K562 (cell line): ENCODE data around the gene PROK1. TPM values are rescaled to one million over a fixed set of nuclear protein-coding genes. Genes with fewer than 3 reads are reported as not detected.

Experiments used
- ARID2 ChIP-seq: fragments of 450-650 bp; IDR thresholded peaks from 2 replicates; pipeline ENCODE4 v1.6.1; 2017; ENCODE audit warnings: antibody characterized with exemption, mild to moderate bottlenecking
- CTCFL ChIP-seq: IDR thresholded peaks from 2 replicates; pipeline ENCODE4 v1.6.1; 2011; ENCODE audit warnings: borderline replicate concordance, low read depth, mild to moderate bottlenecking, moderate library complexity, low read length; ENCODE audit not compliant: insufficient read depth, poor library complexity, severe bottlenecking
- EP300 ChIP-seq: IDR thresholded peaks from 2 replicates; pipeline ENCODE4 v1.6.1; 2012; ENCODE audit warnings: low read length, improper control_type of control experiment
- FOXK2 ChIP-seq, 2 experiments: fragments of 450-650 bp; IDR thresholded peaks in 1 of 2; conservative IDR thresholded peaks in 1 of 2; 2 replicates each; pipeline ENCODE4 v1.6.1; 2016; ENCODE audit warnings: low read depth in 2 of 2, mild to moderate bottlenecking in 1 of 2
- HCFC1 ChIP-seq: IDR thresholded peaks from 2 replicates; pipeline ENCODE4 v1.6.1; 2012; ENCODE audit warnings: low read depth, low read length, improper control_type of control experiment
- HLTF ChIP-seq: fragments of 450-650 bp; IDR thresholded peaks from 2 replicates; pipeline ENCODE4 v1.6.1; 2016
- HSF4 ChIP-seq: fragments of 250-450 bp; sonication (Bioruptor Pico); IDR thresholded peaks from 2 replicates; pipeline ENCODE4 v2.1.2; 2022; ENCODE audit warnings: mild to moderate bottlenecking, moderate library complexity, borderline replicate concordance
- KLF6 ChIP-seq: fragments of 250-450 bp; sonication (Bioruptor Pico); IDR thresholded peaks from 2 replicates; pipeline ENCODE4 v1.4.0; 2020; ENCODE audit warnings: mild to moderate bottlenecking, moderate library complexity, borderline replicate concordance
- MYC ChIP-seq, 2 experiments: fragments of 250-450 bp in 1 of 2; sonication (Bioruptor Pico) in 1 of 2; IDR thresholded peaks; 2 replicates each; pipeline versions ENCODE4 v1.5.1 to v1.6.1; 2012 to 2021; ENCODE audit warnings: low read depth in 2 of 2, borderline replicate concordance in 1 of 2, improper control_type of control experiment in 1 of 2, low read length in 1 of 2, mild to moderate bottlenecking in 1 of 2, moderate library complexity in 1 of 2
- NONO ChIP-seq, 2 experiments: fragments of 200-400 bp in 1 of 2; fragments of 450-650 bp in 1 of 2; formaldehyde crosslinking in 1 of 2; IDR thresholded peaks; 2 replicates each; pipeline ENCODE4 v1.6.1; 2017; ENCODE audit warnings: low read depth in 2 of 2, mild to moderate bottlenecking in 2 of 2, moderate library complexity in 2 of 2, low read length in 1 of 2
- NRF1 ChIP-seq, 2 experiments: fragments of 450-650 bp; IDR thresholded peaks in 1 of 2; conservative IDR thresholded peaks in 1 of 2; 2 replicates each; pipeline ENCODE4 v1.6.1; 2014; ENCODE audit warnings: mild to moderate bottlenecking in 2 of 2
- RCOR1 ChIP-seq, 2 experiments: IDR thresholded peaks; 2 replicates each; pipeline ENCODE4 v1.6.1; 2012; ENCODE audit warnings: low read depth in 2 of 2, low read length in 2 of 2, borderline replicate concordance in 1 of 2, improper control_type of control experiment in 1 of 2
- SMARCA5 ChIP-seq: fragments of 450-650 bp; IDR thresholded peaks from 2 replicates; pipeline ENCODE4 v1.6.1; 2016
- SP1 ChIP-seq: sonication (generic); formaldehyde crosslinking; IDR thresholded peaks from 2 replicates; pipeline ENCODE4 v1.8.1; 2022; ENCODE audit warnings: mild to moderate bottlenecking, missing genetic modification reagents
- TBL1XR1 ChIP-seq, 2 experiments: IDR thresholded peaks; 2 replicates each; pipeline ENCODE4 v1.6.1; 2012; ENCODE audit warnings: improper control_type of control experiment in 2 of 2, low read length in 2 of 2, mild to moderate bottlenecking in 1 of 2
- WHSC1 ChIP-seq: IDR thresholded peaks from one replicate; pipeline ENCODE4 v1.6.1; 2012; ENCODE audit warnings: low read length, control low read depth, inconsistent platforms
- XRCC4 ChIP-seq: IDR thresholded peaks from one replicate; pipeline ENCODE4 v1.6.1; 2011; ENCODE audit not compliant: insufficient read depth, insufficient read length; ENCODE audit errors: extremely low read depth
- XRCC5 ChIP-seq: fragments of 200-400 bp; formaldehyde crosslinking; IDR thresholded peaks from 2 replicates; pipeline ENCODE4 v1.6.1; 2017; ENCODE audit warnings: low read depth, mild to moderate bottlenecking, low read length
- ZMIZ1 ChIP-seq, 2 experiments: fragments of 150-350 bp in 1 of 2; IDR thresholded peaks; 2 replicates each; pipeline ENCODE4 v1.6.1; 2012 to 2016; ENCODE audit warnings: low read depth in 2 of 2, low read length in 2 of 2, mild to moderate bottlenecking in 1 of 2, moderate library complexity in 1 of 2
- ZNF143 ChIP-seq: sonication (generic); formaldehyde crosslinking; IDR thresholded peaks from 2 replicates; pipeline ENCODE4 v1.9.0; 2022; ENCODE audit warnings: mild to moderate bottlenecking, missing genetic modification reagents
- ZNF175 ChIP-seq: fragments of 200-800 bp; sonication (Bioruptor generic); IDR thresholded peaks from 2 replicates; pipeline ENCODE4 v1.6.1; 2016; ENCODE audit warnings: low read depth, mild to moderate bottlenecking, missing genetic modification characterization, missing compliant biosample characterization
- ZNF212 ChIP-seq: fragments of 450-650 bp; formaldehyde crosslinking; IDR thresholded peaks from 2 replicates; pipeline ENCODE4 v1.4.0; 2020; ENCODE audit warnings: mild to moderate bottlenecking
- ZNF282 ChIP-seq: sonication (generic); formaldehyde crosslinking; IDR thresholded peaks from 2 replicates; pipeline ENCODE4 v1.8.1; 2023; ENCODE audit warnings: missing genetic modification reagents
- ZNF589 ChIP-seq: fragments of 200-800 bp; sonication (Bioruptor generic); IDR thresholded peaks from 2 replicates; pipeline ENCODE4 v1.6.1; 2016; ENCODE audit warnings: low read depth, missing genetic modification characterization, missing compliant biosample characterization
- polyA plus RNA-seq, 8 experiments: library from polyadenylated mRNA; depleted of rRNA in 4 of 8; stranded (reverse) in 5 of 8; unstranded in 3 of 8; fragments of >200 nt; fragmentation: Nextera tagmentation in 2 of 8; fragmentation: Illumina TruSeq in 1 of 8; extraction: Ambion mirVana in 2 of 8; extraction: Trizol in 1 of 8; gene quantifications; 2 replicates each; pipeline versions ENCODE4 v1.2.1 to v1.2.3, GENCODE V29; 2011 to 2014; ENCODE audit warnings: inconsistent platforms in 1 of 8, missing spikeins in 1 of 8
- total RNA-seq, 7 experiments: library from RNA; depleted of rRNA in 6 of 7; stranded (reverse); fragments of >200 nt in 6 of 7; fragmentation: Illumina TruSeq in 2 of 7; extraction: Trizol in 2 of 7; gene quantifications; 2 replicates each; pipeline versions ENCODE4 v1.2.1 to v1.2.3, GENCODE V29; 2011 to 2021; ENCODE audit warnings: low replicate concordance in 1 of 7

PROK1 gene
- total and polyA plus RNA-seq, 9 of the 15 experiments (the other 6 are each of a cell fraction or from before 2014, with no cell fraction given): 0.15 TPM; not detected in 8

GRCh38 chr1:110412576-110412975 is 38.4 kb upstream of the PROK1 start (continued):
- TF ChIP-seq ZNF589 (CRISPR knock-in tag) (0 out of 2 replicates have a peak, but pooled peaks have one; percentile 35), XRCC4 (no peak), NONO (IDR thresholded peaks at IDR 0.05; ENCODE audit: low read depth in 2 of 2, low read length in 1 of 2) (peak in 1 of 2 experiments; percentile 48; a peak in 1 of 4 replicates), EP300 (peak; percentile 21; the same call in 1 of the 2 replicates), SMARCA5 (peak; percentile 61; the same call in 1 of the 2 replicates), HSF4 (no peak), TBL1XR1 (IDR thresholded peaks at IDR 0.05; ENCODE audit: low read length in 2 of 2) (0 out of 4 replicates have a peak, but pooled peaks have one; percentile 35 to 82), ZNF282 (no peak), MYC (IDR thresholded peaks at IDR 0.05; ENCODE audit: low read depth, low read length) (peak; percentile 29; the same call in 1 of the 2 replicates), MYC (CRISPR knock-in tag; IDR thresholded peaks at IDR 0.05; ENCODE audit: borderline replicate concordance, low read depth) (no peak), CTCFL (no peak), HCFC1 (0 out of 2 replicates have a peak, but pooled peaks have one; percentile 31), ZNF212 (CRISPR knock-in tag) (no peak), XRCC5 (peak; percentile 95), RCOR1 (IDR thresholded peaks at IDR 0.05; ENCODE audit: borderline replicate concordance in 1 of 2, low read depth in 2 of 2, low read length in 2 of 2) (0 out of 4 replicates have a peak, but pooled peaks of 1 of the 2 experiments have one; percentile 45), ZNF175 (CRISPR knock-in tag) (no peak), ZNF143 (no peak), HLTF (no peak), SP1 (CRISPR knock-in tag) (0 out of 2 replicates have a peak, but pooled peaks have one; percentile 44), ARID2 (peak; percentile 98), ZMIZ1 (IDR thresholded peaks at IDR 0.05; ENCODE audit: low read depth in 2 of 2, low read length in 2 of 2) (peak in 1 of 2 experiments; percentile 43; a peak in 1 of 4 replicates), NRF1 (conservative IDR thresholded peaks at IDR 0.05 in 1 of 2, IDR thresholded peaks at IDR 0.05 in 1 of 2) (peak; percentile 19 to 32; a peak in 3 of 4 replicates), WHSC1 (no peak), FOXK2 (conservative IDR thresholded peaks at IDR 0.05 in 1 of 2, IDR thresholded peaks at IDR 0.05 in 1 of 2; ENCODE audit: low read depth in 2 of 2) (peak in 1 of 2 experiments; percentile 24; a peak in 1 of 4 replicates), KLF6 (CRISPR knock-in tag) (0 out of 2 replicates have a peak, but pooled peaks have one; percentile 17)
